Calu3 (cell line): ENCODE data around the gene TACO1. TPM values are rescaled to one million over a fixed set of nuclear protein-coding genes. Genes with fewer than 3 reads are reported as not detected.

ENCODE experiments used
- BruUV-seq: library from RNA; stranded (reverse); fragments of 400-500 nt; replicated peaks from 2 replicates; lab custom pipeline; 2021; lab: Mats Ljungman, UMichigan
- CTCF ChIA-PET: fragments of 300-600 bp; sonication (Branson Sonifier 250); formaldehyde crosslinking; loops from one replicate; lab custom pipeline; 2022; ENCODE audit warnings: antibody characterized with exemption; lab: Charles Lee
- DNase-seq: peaks from one replicate; pipeline ENCODE4 v3.0.0; 2022
- H3K27ac Mint-ChIP-seq: one replicate; pipeline ENCODE4 v1.8.0; 2022; ENCODE audit warnings: mixed read lengths; ENCODE audit not compliant: unreplicated experiment
- H3K27me3 Mint-ChIP-seq: one replicate; pipeline ENCODE4 v1.8.0; 2022; ENCODE audit warnings: mixed read lengths; ENCODE audit not compliant: unreplicated experiment
- H3K36me3 Mint-ChIP-seq: one replicate; pipeline ENCODE4 v1.8.0; 2022; ENCODE audit warnings: mild to moderate bottlenecking, moderate library complexity, mixed read lengths; ENCODE audit not compliant: insufficient read depth, unreplicated experiment
- H3K4me1 Mint-ChIP-seq: one replicate; pipeline ENCODE4 v1.8.0; 2022; ENCODE audit warnings: mild to moderate bottlenecking, low read depth, mixed read lengths; ENCODE audit not compliant: unreplicated experiment
- H3K4me3 Mint-ChIP-seq: one replicate; pipeline ENCODE4 v1.8.0; 2022; ENCODE audit warnings: mild to moderate bottlenecking, low read depth, moderate library complexity, mixed read lengths; ENCODE audit not compliant: unreplicated experiment
- H3K9me3 Mint-ChIP-seq: one replicate; pipeline ENCODE4 v1.8.0; 2022; ENCODE audit warnings: low read depth, mixed read lengths; ENCODE audit not compliant: unreplicated experiment
- CTCF ChIP-seq: fragments of 200-600 bp; IDR thresholded peaks from one replicate; pipeline ENCODE4 v1.8.0; 2022; ENCODE audit warnings: antibody characterized with exemption; ENCODE audit not compliant: unreplicated experiment
- intact Hi-C: fragments of 100-400 bp; cut with micrococcal nuclease; formaldehyde crosslinking; loops from one replicate; pipeline ENCODE4 v1.10.0; 2022; ENCODE audit not compliant: unreplicated experiment
- total RNA-seq: library from RNA; stranded (reverse); gene quantifications from 2 replicates; pipeline ENCODE4 v1.2.3, GENCODE V29; 2022

TACO1 gene
- total RNA-seq, 1 experiment from 2014 or later: 14.1 TPM

- intact Hi-C loops: no loop called here
- no peak for TF ChIP-seq CTCF
- CTCF ChIA-PET: no interaction called here
- H3K27me3 Mint-ChIP-seq: no peaks in the 10 kb centered on the region
- no peak overlapping the region for H3K4me3 Mint-ChIP-seq
- no peaks in the 10 kb centered on the region for H3K9me3 Mint-ChIP-seq
- H3K36me3 Mint-ChIP-seq: no peaks in the 10 kb centered on the region
- BruUV-seq: no TSS peak
- no peak for DNase-seq
- H3K4me1 Mint-ChIP-seq: no peaks in the 10 kb centered on the region
- H3K27ac Mint-ChIP-seq: no peak overlapping the region
These were observed 52.4 kb downstream of the TACO1 start for GRCh38 chr17:63653050-63653449.

- BruUV-seq: no TSS peak
- Mint-ChIP-seq H3K27me3 (no peaks in the 10 kb centered on the region), H3K9me3 (no peaks in the 10 kb centered on the region), H3K36me3 (no peaks in the 10 kb centered on the region), H3K4me1 (no peaks in the 10 kb centered on the region), H3K4me3 (no peak overlapping the region), H3K27ac (no peak overlapping the region)
- DNase-seq: no peak
- CTCF ChIA-PET: no interaction called here
- intact Hi-C loops: no loop called here
- TF ChIP-seq CTCF: no peak
These were observed 57.1 kb downstream of the TACO1 start for GRCh38 chr17:63657786-63658185.

Other genes starting within 250 kb of the TACO1 start
- 50.3 and 52.1 TPM in 2 replicates for gene CYB561, start 154.6 kb upstream of the TACO1 start, total RNA-seq
- 5.9 and 7.1 TPM in 2 replicates for gene ACE, start 123.8 kb upstream of the TACO1 start, total RNA-seq
- gene KCNH6, start 77.5 kb upstream of the TACO1 start, total RNA-seq: not detected in 2 replicates
- 58.9 and 61.9 TPM in 2 replicates for gene DCAF7, start 50.4 kb upstream of the TACO1 start, total RNA-seq
- gene MAP3K3, start 21.5 kb downstream of the TACO1 start, total RNA-seq: 10.0 and 11.4 TPM in 2 replicates
- 5.0 and 8.0 TPM in 2 replicates for gene LIMD2, start 99.2 kb downstream of the TACO1 start, total RNA-seq
- 18.1 and 18.2 TPM in 2 replicates for gene STRADA, start 140.9 kb downstream of the TACO1 start, total RNA-seq
- 80.5 and 82.0 TPM in 2 replicates for gene CCDC47, start 172.7 kb downstream of the TACO1 start, total RNA-seq
- 87.8 and 99.5 TPM in 2 replicates for gene DDX42, start 173.3 kb downstream of the TACO1 start, total RNA-seq
- gene PSMC5, start 226.5 kb downstream of the TACO1 start, total RNA-seq: 91.4 and 95.1 TPM in 2 replicates
- 43.3 and 46.0 TPM in 2 replicates for gene FTSJ3, start 226.8 kb downstream of the TACO1 start, total RNA-seq
- gene SMARCD2, start 241.8 kb downstream of the TACO1 start, total RNA-seq: 46.7 and 50.6 TPM in 2 replicates